ENCODE measurements around the gene CCDC3. TPM values are rescaled to one million over a fixed set of nuclear protein-coding genes. Genes with fewer than 3 reads are reported as not detected.

CCDC3 gene
- total RNA-seq = 0.43 and 1.3 TPM in 2 replicates

- TF ChIP-seq, protein P1, sequence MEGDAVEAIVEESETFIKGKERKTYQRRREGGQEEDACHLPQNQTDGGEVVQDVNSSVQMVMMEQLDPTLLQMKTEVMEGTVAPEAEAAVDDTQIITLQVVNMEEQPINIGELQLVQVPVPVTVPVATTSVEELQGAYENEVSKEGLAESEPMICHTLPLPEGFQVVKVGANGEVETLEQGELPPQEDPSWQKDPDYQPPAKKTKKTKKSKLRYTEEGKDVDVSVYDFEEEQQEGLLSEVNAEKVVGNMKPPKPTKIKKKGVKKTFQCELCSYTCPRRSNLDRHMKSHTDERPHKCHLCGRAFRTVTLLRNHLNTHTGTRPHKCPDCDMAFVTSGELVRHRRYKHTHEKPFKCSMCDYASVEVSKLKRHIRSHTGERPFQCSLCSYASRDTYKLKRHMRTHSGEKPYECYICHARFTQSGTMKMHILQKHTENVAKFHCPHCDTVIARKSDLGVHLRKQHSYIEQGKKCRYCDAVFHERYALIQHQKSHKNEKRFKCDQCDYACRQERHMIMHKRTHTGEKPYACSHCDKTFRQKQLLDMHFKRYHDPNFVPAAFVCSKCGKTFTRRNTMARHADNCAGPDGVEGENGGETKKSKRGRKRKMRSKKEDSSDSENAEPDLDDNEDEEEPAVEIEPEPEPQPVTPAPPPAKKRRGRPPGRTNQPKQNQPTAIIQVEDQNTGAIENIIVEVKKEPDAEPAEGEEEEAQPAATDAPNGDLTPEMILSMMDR (IDR thresholded peaks at IDR 0.05; ENCODE audit: insufficient read depth, low read depth, low read length) = no peak
- DNase-seq (ENCODE audit: low read depth) = no peak
- H3K4me3 ChIP-seq (ENCODE audit: low read depth, low read length) = peak within 1 kb of the TSS; percentile 60
Measured at GRCh38 chr10:13001041-13001886, at the start of gene CCDC3. CCDC3 (minus strand) TSS chr10:13001713; CDS start chr10:13001570, 143 bp downstream.

DNA sequence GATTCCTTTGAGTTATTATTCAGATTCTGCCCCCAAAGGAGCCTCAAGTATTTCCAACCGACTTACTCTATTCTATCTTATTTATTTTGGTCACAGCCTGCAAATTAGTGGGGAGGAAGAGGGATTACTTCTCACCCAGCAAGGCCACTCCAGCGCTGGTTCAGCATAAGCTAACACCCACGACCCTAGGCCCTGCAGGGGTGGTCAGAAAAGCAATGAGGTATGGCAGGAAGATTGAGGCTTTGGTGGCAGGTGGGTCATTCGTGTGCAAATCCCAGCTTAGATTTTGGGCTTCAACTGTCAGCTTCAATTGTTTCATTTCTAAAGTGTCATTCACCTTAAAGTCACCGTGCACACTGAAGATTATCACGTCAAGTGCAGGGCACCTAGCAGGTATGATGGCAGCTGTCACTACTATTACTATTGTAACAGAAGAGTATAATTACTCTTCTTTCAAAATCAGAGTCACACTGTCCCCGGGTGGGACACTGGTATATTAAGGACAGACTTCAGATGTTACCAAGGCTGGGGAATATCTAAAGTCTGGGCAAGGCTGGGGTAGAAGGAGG lies 49.7 kb upstream of the CCDC3 start:
- H3K4me3 ChIP-seq (ENCODE audit: low read depth, low read length) = no peak overlapping the region
- DNase-seq (ENCODE audit: low read depth) = no peak
- TF ChIP-seq, protein P1 (IDR thresholded peaks at IDR 0.05; ENCODE audit: insufficient read depth, low read depth, low read length) = no peak

DNA sequence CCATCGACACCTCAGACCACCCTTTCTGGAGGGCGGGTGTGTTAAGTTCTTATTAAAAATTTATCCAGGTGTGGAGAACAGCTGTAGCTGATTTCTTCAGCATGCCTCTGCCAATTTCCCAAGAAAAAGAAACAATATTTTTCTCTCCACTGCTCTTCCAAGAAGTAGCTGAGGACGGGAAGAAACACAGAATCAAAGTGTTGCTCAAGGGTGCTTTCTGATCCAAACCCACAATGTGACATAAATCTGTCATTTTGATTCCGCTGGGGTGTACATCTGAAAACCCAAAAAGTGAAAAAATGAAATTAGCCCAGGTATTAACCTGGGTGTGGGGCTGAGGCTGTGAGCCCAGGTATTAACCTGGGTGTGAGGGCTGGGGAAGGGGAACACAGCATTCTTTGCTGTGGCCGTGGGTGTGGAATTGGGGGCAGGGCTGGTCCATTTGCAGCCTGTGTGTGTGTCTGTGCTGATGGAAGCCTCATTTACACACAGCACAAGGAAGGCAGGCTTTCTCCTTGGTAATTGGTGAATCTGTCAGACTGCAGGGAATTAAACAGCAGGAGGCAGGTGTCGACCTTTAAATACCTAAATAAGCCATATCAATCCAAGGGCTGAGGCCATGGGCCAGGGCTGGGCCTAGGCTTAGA lies 48.4 kb upstream of the CCDC3 start:
- TF ChIP-seq, protein P1 (IDR thresholded peaks at IDR 0.05; ENCODE audit: insufficient read depth, low read depth, low read length) = no peak
- no peak overlapping the region for H3K4me3 ChIP-seq (ENCODE audit: low read depth, low read length)
- DNase-seq (ENCODE audit: low read depth) = no peak

GRCh38 chr10:13048762-13049161 lies 47.2 kb upstream of the CCDC3 start:
- TF ChIP-seq, protein P1 (IDR thresholded peaks at IDR 0.05; ENCODE audit: insufficient read depth, low read depth, low read length) = no peak

DNA sequence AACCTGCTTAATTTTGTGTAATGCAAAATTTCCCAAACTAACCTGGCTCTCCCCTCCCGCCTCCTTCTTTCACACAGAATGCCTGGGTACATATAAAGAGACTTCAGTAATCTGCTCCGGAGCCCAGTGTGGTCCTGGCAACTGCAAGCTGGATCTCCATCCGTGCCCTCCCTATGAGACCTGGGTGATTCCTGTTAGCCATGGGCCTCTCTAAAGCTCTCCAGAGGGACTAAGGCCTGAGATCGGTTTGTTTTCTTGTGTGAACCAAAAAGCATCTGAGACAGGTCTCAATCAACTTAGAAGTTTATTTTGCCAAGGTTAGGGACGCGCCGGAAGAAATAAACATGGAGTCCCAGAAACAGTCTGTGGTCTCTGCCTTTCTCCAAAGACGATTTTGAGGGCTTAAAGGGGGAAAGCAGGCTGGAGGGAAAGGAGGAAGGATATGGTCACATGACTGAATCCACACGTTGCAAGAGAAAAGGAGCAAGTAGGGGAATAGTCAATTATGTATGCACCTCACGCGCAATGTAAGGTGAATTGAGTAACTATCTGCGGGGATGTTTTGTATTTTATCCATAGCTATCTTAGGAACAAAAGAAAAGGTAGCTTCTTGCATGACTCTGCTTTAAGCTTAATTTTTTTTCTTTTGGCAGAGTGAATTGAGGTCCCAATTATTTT lies 46.2 kb upstream of the CCDC3 start:
- DNase-seq (ENCODE audit: low read depth) = no peak
- H3K4me3 ChIP-seq (ENCODE audit: low read depth, low read length) = no peak overlapping the region
- TF ChIP-seq, protein P1 (IDR thresholded peaks at IDR 0.05; ENCODE audit: insufficient read depth, low read depth, low read length) = no peak

More at GRCh38 chr10:13048762-13049161, 47.2 kb upstream of the CCDC3 start:
- peak; percentile 4 for DNase-seq (ENCODE audit: low read depth)
- H3K4me3 ChIP-seq (ENCODE audit: low read depth, low read length) = no peak overlapping the region

DNA sequence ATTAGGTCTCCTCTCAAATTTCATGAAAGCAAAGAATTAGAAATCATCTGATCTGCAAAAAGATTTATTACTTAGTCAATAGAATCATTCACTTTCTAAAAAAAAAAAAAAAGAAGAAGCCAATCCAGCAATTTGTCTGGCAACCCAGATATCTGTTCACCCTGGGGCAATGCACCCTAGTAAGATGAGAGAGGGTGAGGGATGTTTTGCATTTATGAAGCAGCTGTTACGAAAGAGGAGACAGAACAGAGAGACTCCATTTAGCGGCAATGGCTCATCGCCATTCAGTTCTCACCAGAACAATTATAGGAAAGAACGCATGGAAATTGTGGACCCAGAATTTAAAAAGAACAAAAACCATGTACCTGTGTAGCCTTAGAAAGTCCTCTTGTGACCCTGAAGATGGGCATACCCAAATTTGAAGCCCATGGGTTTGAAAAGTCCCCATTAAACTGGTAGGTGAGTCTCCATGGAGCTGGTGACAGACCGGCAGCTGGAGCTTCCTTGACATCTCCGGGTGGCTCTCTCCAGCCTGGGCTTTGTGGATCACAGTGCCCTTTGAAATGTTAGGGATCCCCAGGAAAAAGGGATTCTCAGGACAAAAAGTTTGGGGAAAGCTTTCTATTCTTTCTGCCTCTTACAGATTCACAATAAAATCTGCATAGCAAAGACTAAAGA lies 45.5 kb upstream of the CCDC3 start:
- TF ChIP-seq, protein P1 (IDR thresholded peaks at IDR 0.05; ENCODE audit: insufficient read depth, low read depth, low read length) = no peak
- no peak overlapping the region for H3K4me3 ChIP-seq (ENCODE audit: low read depth, low read length)
- DNase-seq (ENCODE audit: low read depth) = no peak
